ENCODE data around the gene RNF115.
A peak's percentile ranks its signal among the peaks of the same experiment; 100 is the strongest.
"Not testable (repeated sequence)": the region's sequence is repeated elsewhere in the genome, so short reads cannot be mapped to it uniquely, and the experiment has no call there.

RNF115 gene

DNA sequence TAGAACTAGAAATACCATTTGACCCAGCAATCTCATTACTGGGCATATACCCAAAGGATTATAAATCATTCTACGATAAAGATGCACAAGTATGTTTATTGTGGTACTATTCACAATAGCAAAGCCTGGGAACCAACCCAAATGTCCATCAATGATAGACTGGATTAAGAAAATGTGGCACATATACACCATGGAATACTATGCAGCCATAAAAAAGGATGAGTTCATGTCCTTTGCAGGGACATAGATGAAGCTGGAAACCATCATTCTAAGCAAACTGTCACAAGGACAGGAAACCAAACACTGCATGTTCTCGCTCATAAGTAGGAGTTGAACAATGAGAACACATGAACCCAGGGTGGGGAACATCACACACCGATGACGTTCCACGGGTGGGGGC, 97.7 kb downstream of the RNF115 start:
- not testable (repeated sequence) for DNase-seq

DNA sequence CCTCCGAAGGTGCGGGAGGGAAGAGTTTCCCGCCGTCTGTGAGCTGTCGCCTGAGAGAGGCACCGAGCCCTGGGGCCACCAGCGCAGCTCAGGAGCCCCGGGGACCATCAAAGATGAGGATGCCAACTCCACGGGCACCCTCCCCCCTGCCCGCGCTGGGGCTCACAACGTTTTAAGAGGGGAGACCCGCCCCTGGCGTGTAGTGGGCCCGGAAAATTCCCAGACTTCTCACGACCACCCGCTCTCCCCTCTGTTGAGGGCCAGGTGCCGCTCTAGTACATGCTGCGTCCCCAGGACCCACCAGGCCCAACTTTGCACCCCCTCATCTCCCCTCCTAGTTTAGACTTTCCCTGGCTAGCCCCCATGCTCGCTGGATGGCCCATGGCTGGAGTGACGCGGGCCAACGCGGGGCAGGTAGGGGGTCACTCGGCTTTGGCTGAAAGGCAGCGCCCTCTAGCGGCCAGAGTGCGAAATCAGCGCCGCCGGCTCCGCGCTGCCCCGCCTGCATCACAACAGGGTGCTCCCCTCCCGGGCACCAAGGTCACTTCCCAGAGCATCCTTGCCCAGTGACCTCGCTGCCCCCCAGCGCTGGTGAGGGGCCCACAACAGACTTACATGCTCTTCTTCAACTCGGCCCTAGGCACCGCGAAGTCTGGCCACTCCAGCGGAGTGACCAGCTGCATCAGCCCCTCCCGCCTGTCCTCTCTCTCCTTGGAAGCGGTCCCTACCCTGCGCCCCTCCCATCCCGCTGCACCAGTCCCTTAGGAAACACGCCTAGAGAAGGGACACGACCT, 102.8 kb downstream of the RNF115 start:
- peak; percentile 23 to 74 for DNase-seq

DNA sequence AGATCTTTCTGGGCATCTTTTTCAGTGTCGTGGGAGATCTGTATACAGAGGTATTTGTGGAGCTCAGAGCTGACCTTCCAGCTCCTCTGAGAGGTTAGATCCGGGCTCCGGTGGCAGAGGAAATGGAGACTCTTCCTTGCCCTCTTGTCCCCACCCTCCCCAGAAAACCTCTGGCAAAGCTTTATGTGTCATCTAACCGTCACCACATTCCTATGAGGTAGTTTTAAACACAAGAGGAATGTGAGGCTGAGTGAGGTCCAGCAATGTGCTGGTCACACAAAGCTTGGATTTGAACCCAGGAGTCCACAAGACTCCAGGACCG, 103.4 kb downstream of the RNF115 start:
- no peak for DNase-seq

DNA sequence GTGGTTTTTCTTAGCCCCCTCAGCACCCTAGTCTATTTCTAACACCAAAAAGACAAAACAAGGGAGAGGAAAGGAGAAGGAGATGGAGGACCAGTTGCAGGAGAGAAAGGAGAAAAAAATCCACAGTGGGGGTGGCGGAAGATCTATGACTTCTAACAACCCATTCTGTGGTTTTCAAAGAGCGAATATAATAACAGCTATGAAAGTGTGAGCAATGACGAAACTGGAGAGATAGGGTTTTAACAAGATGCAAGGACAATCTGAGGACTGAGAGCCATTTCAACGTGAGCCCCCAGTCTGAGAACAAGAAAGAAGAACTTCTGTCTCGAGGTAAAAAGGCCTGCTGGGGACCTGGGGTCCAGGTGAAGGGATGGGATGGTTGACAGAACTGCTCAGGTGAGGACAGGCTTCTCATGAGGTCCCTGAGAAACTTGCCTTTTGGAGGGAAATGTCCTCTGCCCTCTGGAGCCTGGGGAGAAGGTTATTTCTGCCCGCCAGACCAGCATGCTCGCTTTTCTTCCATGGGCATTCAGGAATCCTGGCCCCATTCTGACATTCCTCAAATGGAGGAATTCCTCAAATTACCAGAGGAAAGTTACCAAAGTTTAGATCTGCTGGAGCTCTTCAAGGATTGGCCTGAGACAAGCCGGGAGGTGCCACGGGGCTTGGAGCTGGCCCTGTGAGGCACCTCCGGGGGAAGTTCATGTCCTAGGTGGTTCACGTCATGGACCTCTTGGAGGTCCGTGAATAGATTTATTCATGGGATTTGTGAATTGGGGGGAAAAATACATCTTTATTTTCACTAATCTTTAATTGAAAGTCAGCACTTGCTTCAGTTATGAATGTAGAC, 104.4 kb downstream of the RNF115 start, which contains the start of gene CD160:
TSS of gene CD160 (plus strand) at position 270 of the 850 bp plus-strand sequence. CDS start 8,829 bp downstream, outside the sequence.
- no peak for DNase-seq

DNA sequence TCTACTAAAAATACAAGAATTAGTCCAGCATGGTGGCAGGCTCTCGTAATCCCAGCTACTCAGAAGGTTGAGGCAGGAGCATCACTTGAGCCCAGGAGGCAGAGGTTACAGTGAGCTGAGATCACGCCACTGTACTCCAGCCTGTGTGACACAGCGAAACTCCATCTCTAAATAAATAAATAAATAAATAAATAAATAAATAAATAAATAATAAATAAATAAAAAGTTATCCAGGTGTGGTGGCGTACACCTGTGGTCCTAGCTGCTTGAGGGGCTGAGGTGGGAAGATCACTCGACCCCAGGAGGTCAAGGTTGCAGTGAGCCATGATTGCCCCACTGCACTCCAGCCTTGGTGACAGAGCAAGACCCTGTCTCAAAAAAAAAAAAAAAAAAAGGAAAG, 105.4 kb downstream of the RNF115 start:
- not testable (repeated sequence) for DNase-seq

DNA sequence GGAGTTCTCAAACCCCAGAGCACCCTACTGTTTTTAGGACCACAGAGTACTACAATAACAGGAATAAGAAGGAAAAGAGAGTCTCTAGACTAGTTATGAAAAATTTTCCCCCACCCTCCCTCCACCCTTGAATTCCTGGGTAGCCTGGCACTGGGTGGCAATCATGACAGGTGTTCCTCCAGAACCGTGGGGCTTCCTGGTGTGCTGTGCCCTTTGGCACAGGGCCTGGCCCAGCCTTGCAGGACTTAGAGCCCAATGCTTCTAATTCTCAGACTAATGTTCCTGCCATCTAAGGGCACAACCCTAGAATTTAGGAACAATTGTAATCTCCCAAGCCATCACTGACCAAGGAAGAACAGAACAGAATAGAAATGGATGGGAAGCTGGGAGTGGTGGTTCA, 106.1 kb downstream of the RNF115 start:
- no peak for DNase-seq

DNA sequence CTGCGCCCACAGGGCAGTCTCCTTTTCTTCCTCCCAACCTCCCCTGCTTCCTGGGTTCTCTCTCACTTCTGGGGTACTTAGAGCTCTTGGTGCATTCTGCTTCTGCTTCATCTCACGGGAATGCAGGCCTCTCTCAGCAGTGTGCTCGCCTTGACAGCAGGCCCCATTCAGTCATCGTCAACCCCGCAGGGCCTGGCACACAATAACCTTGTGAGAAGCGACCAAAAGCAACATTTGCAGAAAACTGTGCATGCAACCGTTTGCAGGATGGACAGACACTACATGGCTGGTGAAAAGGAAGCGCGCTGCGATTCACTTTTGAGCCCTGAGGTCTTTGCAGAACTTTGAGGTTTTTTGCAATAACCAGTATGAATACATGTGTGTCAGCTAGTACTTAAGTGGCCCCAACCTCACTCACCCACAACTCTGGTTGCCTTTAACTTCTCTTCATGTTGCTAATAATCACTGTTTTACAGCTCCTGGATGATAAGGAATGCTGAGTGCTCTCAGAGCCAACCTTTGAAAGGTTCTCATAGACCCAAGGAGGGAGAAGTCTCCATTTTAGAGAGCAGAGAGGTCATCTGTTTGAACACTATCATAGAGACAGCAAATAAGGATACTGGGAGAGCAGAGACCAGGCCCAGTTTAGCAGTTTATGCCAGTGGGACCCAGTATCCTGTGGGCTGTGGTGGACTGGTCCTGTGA, 107.1 kb downstream of the RNF115 start:
- no peak for DNase-seq

DNA sequence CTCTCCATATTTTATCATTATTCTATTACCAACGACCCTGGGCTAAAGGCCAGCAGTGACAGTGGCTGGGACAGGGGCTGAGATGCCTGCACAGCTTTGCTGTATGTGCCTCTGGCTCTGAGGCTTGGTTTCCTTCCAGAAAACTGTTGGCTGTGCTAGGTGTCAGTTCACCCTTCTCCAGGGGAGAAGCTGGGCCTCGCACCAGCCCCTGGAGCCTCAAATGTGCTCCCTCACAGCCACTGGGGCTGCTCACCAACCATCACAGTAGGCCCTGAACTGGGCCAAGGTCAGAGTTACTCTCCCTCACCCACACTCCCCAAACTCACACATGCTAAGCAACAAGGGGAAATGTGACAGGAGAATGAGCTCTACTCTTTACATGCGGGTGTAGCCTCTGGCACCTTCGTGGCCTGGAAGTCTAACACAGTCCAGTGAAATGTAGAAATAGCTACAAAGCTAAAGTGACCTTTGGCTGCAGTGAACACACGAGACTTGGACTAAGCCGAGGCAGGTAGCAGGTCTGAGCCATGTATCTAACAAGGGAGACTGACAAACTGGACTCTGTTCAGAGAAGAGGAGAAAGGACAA, 109.3 kb downstream of the RNF115 start:
- no peak for DNase-seq

DNA sequence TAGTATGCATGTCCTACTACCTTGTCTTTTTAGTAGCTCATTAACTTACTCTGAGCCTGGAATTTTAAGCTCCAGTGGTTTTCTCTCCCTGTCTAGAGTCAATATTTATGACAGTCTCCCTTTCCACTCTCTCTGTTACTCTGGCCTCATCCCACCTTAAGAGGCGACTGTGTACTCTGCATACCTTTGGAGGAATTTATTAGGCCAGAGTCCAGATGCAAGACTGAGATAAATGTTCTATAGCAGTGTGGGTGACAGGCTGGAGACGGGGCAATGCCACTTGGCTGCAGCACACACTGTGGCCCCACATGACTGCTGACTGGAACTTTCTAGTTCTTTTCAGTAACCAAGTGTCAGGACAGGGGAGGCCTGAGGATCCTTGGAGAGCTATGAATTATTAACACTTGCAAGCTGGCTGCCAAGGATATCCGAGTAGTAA, 112.7 kb downstream of the RNF115 start:
- no peak for DNase-seq

DNA sequence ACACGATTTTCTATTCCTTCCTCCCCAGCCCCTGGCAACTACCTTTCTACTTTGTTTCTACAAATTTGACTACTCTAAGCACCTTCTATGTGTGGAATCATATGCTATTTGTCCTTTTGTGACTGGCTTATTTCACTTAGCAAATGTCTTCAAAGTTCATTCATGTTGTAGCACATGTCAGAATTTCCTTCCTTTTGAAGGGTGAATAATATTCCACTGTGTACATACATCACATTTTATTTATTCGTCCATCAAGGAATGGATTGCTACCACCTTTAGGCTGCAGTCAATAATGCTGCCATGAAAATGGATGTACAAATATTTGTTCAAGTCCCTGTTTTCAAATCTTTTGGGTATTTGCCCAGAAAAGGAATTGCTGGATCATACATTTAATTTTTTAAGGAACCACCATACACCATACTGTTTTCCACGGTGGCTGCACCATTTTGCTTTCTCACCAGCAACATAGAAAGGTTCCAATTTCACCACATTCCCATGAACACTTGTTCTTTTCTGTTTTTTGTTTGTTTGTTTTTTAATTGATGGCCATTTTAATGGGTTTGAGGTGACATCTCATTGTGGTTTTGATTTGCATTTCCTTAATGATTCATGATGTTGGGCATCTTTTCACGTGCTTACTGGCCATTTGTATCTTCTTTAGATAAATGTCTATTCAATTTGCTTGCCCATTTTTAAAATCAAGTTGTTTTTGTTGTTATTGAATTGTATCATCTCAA, 113.4 kb downstream of the RNF115 start:
- no peak for DNase-seq

DNA sequence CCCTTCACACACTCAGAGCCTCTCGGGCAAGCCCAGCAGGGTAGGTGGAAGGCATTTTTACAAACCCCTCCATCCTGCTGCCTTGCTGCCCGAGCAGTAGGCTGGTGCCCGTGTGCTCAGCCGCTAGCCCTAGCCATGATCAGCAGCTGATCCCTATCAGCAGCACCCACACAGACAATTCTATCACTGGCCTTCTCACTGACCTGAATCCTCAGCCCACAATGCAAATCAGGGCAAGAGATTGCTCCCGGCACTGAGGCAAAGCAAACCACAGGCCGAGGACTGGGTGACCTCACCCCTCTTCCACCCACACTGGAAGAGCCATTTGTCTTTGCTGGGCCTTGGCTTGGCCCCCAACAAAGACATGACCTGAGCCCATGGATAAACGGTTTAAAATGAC, 115.8 kb downstream of the RNF115 start:
- no peak for DNase-seq

DNA sequence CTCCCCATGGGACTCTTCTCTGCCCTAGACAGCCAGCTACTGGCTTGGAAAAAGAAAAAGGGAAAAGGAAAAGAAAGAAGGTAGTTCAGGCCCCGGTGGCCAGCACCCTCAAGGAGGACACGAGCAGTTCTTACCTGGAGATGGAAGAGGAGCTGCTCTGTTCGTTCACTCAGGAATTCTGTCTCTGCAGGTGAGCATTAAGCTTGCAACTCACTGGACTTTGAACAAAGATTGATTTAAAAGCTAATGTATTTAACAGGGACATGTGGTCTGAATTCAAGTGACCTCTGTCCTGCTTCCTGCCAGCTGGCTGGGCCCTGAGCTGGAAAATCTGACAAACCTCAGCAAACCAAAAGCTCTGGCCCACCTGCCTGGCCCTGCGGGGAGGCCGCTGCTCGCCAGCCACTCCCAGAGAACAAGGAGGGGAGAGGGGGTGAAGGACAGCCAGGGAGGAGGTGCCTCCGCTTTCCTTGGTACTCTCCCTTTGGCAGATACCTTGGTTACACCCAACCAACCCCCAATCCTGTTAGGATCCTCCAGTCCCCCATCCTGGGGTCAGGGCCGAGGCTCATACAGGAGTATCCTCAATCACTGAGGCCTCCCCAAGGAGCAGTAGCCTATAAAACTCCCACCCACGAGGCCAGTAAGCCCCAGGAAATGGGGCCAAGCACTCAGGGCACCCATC, 116.6 kb downstream of the RNF115 start, which contains the start of gene PDZK1:
TSS of gene PDZK1 (minus strand) at position 186 of the 685 bp plus-strand sequence. CDS start 19,347 bp downstream, outside the sequence.
- DNase-seq = no peak

DNA sequence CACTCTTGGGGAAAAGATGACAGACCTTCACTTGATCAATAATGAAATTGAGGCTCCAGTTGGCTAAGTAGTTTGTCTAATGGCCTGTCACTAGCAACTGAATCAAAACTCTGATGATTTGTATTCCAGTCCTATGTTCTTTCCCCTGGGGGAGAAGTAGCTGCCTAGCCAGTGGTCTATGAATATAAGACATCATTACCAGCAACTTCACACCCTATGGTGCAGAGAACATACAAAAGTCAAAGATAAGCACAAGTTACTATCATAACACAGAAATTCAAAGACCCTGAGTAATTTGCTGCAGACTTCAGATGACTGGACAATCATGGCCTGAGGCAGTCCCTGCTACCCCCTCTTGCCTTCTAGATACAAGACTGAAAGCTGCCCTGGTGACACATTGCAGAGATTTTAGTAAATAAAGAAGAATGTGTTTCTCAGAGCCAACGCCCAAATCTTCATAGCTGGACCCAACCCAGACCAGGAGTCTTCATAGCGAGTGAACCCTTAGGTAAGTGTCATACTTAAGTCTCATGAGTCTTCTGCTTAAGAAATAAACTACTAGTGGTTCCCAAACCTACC, 117.7 kb downstream of the RNF115 start:
- DNase-seq = no peak

DNA sequence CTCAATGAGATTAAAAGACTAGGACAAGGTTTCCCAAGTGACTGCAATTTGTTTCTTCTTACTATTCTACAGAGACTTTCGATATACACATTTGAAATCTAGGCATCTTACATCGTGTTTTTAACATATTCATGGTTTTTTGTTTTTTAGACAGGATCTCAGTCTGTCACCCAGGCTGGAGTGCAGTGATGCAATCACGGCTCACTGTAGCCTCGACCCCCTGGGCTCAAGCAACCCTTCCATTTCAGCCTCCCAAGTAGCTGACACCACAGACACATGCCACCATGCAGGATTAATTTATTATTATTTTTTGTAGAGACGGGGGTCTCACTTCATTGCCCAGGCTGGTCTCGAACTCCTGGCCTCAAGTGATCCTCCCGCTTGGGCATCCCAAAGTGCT, 118.3 kb downstream of the RNF115 start:
- DNase-seq = no peak

DNA sequence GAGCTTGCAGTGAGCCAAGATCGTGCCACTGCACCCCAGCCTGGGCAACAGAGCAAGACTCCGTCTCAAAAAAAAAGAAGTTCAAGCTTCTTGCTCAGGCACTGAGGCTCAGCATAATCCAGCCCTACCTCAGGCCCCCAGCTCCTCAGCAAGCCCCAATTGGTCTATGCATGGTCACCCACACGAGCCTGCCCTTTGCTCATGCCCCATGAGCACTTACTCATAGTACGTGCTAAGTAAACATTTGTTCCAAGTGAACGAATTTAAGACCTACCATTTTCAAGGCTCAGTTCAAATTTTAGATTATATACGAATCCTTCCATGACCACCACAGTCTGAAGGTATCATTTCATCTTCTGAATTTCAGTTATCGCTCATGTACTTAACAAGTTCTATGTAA, 121.1 kb downstream of the RNF115 start:
- DNase-seq = no peak

DNA sequence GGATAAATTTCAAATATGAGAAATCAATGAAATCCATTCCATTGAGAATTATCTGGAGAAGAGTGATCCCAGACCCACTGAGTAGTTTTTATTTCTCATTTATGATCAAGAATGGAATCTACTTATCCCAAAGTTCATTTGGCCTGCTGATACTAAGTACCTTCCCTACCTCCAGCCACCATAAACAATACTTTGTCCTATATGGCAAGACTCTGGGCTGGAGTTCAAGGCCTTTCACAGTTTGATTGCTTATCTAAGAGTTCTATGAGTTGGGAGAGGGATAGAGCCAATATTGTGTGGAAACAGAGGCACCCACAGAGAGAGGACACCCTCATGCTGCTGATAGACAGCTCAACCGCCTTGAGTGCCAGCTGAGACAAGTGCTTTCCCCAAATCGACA, 121.8 kb downstream of the RNF115 start:
- DNase-seq = no peak

DNA sequence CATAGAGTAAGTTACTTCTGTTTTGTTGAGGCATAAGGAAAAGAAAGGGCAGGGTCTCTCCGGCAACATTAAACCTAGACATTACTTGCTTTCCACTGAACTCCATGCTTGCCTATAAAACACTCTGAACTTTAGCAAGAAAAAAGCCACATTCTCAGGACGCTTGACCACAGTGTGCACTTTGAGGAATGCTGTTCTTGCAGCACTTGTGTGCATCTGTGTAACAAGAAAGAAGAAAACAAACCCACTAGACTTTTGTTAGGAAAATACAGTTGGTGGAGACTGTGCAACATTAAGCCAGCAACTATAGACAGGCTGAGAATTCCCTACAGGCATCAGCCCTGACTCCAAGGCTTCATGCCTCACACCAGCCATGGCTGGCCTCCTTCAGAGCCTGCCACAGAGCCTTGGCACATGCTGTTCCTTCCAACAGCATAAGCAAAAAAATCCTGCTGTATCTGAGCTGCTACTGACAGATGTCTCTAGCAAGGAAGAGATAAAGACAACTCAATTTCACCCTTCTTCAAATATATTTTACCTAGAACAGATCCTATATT, 122.5 kb downstream of the RNF115 start:
- DNase-seq = no peak

DNA sequence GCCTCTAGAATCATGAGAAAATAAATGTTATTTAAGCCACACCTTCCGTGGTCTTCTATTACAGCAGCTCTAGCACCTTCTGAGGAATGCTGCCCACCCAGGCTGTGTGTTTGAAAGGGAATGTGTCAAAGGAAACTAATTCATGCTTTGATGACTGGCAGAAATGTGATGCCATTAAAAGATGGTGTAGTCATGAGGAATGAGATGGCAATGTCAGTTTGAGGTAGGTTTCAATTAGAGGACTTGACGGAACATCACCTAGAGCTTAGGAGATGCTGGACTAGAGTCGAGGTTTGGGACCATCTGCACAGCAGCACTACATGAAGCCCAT, 127.3 kb downstream of the RNF115 start:
- DNase-seq = no peak

DNA sequence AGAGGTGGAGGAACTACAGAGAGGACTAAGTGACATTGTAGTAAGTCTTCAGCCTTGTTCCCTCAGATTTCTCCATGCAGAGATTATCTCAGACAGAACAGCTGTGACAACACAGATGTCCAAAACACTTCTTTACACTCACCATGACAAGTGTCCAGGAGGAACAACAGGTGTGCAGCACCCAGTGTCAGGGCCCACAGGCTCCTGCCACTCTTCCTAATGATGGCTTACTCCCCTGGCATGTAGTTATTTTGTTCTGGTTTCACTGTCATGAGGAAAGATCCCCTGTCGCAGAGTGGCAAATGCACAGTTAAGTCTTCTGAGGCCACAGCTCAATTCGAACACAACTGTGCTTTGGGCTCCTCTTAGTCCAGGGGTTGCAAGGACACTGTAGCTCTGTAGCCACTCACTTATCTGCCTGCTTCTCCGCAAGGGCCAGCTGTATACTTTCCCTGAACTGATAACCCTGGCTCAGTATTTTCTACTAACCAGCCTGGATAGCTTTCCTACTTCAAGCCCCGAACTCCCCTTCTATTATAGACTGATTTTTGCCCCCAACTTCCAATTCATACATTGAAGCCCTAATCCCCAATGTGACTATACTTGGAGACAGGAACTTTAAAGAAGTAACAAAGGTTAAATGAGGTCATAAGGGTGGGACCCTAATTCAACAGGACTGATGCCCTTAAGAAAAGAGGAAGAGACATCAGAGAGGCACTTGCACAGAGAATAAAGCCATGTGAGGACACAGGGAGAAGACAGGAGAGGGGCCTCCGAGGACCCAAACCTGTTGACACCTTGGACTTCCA, 127.9 kb downstream of the RNF115 start:
- DNase-seq = no peak

DNA sequence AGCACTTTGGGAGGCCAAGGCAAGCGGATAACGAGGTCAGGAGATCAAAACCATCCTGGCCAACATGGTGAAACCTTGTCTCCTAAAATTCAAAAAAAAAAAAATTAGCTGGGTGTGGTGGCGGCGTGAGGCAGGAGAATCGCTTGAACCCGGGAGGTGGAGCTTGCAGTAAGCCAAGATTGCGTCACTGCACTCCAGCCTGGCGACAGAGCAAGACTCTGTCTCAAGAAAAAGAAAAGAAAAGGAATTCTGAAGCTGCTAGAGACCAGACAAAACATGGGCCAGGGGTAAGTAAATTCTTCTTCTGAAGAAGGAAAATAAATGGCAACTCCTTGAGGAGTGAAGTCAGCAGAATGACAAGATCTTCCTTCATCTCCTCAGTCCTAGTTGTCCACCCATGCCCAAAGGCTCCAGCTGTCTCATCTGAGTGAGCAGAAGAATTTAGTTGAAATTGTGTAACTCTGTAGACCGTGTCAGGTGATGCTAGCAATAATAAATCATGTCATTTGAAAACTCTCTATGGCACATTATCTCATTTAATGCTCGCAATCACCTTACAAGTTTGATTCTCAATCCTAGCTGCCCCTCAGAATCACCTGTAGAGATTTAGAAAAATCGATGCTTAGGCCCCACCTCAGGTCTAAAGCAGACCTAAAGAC, 131.0 kb downstream of the RNF115 start:
- no peak for DNase-seq

All from NCI-H446 (cell line).